ENCODE results near the gene RBM42.

DNA sequence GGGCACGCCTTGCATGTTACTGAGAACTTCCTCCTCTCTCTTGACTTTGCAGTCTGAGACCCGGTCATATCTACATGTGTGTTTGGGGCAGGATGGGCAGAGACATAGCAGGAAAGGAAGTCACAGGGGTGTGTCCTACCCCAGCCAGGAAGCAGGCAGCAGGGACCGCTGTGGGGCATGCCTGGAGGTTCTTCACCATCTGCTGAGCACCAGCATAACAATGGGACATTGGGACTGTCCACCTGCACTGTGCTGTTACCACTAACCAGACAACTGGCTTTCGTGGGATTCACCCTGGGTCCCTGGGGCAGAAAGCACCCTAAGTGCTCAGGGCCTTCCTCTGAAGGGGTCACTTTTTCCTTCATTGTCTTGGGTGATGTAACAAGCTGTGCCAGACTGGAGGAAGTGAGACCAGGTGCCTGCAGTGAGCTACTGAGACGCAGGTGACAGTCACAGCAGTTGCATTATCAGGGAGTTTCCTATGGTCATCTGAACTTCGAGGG lies 18.9 kb upstream of the RBM42 start:
- TF ChIP-seq POLR2A (IDR thresholded peaks at IDR 0.05), result no peak
- TF ChIP-seq, protein P1, sequence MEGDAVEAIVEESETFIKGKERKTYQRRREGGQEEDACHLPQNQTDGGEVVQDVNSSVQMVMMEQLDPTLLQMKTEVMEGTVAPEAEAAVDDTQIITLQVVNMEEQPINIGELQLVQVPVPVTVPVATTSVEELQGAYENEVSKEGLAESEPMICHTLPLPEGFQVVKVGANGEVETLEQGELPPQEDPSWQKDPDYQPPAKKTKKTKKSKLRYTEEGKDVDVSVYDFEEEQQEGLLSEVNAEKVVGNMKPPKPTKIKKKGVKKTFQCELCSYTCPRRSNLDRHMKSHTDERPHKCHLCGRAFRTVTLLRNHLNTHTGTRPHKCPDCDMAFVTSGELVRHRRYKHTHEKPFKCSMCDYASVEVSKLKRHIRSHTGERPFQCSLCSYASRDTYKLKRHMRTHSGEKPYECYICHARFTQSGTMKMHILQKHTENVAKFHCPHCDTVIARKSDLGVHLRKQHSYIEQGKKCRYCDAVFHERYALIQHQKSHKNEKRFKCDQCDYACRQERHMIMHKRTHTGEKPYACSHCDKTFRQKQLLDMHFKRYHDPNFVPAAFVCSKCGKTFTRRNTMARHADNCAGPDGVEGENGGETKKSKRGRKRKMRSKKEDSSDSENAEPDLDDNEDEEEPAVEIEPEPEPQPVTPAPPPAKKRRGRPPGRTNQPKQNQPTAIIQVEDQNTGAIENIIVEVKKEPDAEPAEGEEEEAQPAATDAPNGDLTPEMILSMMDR (IDR thresholded peaks at IDR 0.05), result no peak

Measured in prostate gland (tissue), 2 donors.